D341Med (cell line): ENCODE measurements around the gene TSPAN4.
A peak's percentile ranks its signal among the peaks of the same experiment; 100 is the strongest.

Experiments
- DNase-seq: peaks from one replicate; pipeline ENCODE4 v3.0.0; 2012; ENCODE audit warnings: low spot score

The TSPAN4 gene

GRCh38 chr11:836700-837099 is 6.0 kb upstream of the TSPAN4 start:
- DNase-seq = no peak

GRCh38 chr11:837189-837989 is 5.3 kb upstream of the TSPAN4 start:
- DNase-seq = no peak

- DNase-seq = no peak
Observed at GRCh38 chr11:837990-838307, 4.7 kb upstream of the TSPAN4 start.

GRCh38 chr11:838441-839279 is 4.0 kb upstream of the TSPAN4 start:
- DNase-seq = no peak

GRCh38 chr11:839280-839623 is 3.4 kb upstream of the TSPAN4 start:
- no peak for DNase-seq

- DNase-seq = no peak
Observed at GRCh38 chr11:839875-840617, 2.6 kb upstream of the TSPAN4 start.

- no peak for DNase-seq
Observed at GRCh38 chr11:841981-842369, 677 bp upstream of the TSPAN4 start.

- DNase-seq = peak; percentile 54
Observed at GRCh38 chr11:843086-843734, 558 bp downstream of the TSPAN4 start.

GRCh38 chr11:843818-844692 is 1.4 kb downstream of the TSPAN4 start:
- DNase-seq = no peak

GRCh38 chr11:844693-845644 is 2.3 kb downstream of the TSPAN4 start:
- DNase-seq = no peak

- no peak for DNase-seq
Observed at GRCh38 chr11:845872-846495, 3.3 kb downstream of the TSPAN4 start.

GRCh38 chr11:846496-847098 is 3.9 kb downstream of the TSPAN4 start:
- no peak for DNase-seq

GRCh38 chr11:847876-848275 is 5.2 kb downstream of the TSPAN4 start:
- DNase-seq = no peak

GRCh38 chr11:848380-848931 is 5.8 kb downstream of the TSPAN4 start:
- DNase-seq = peak; percentile 85

- peak; percentile 90 for DNase-seq
Observed at GRCh38 chr11:849104-849824, 6.6 kb downstream of the TSPAN4 start.

- DNase-seq = no peak
Observed at GRCh38 chr11:849951-850774, 7.5 kb downstream of the TSPAN4 start.
